H9 (cell line): ENCODE measurements around the gene SLC39A10. TPM values are rescaled to one million over a fixed set of nuclear protein-coding genes. Genes with fewer than 3 reads are reported as not detected.

Experiments
- DNase-seq: peaks from one replicate; pipeline ENCODE4 v3.0.0-alpha.2; 2017
- H2AFZ ChIP-seq: one replicate; pipeline ENCODE4 v1.6.1; 2013; ENCODE audit warnings: mild to moderate bottlenecking, low read length, control low read depth, moderate library complexity
- H2AK5ac ChIP-seq: 2 replicates; pipeline ENCODE4 v1.6.1; 2013; ENCODE audit warnings: low read length, control low read depth, mixed read lengths; ENCODE audit not compliant: insufficient read length
- H2BK120ac ChIP-seq: one replicate; pipeline ENCODE4 v1.6.1; 2013; ENCODE audit warnings: low read depth, mild to moderate bottlenecking, low read length, control low read depth, inconsistent platforms; ENCODE audit not compliant: poor library complexity, severe bottlenecking
- H2BK12ac ChIP-seq: 2 replicates; pipeline ENCODE4 v1.6.1; 2013; ENCODE audit warnings: low read length, control low read depth, mixed read lengths, low read depth; ENCODE audit not compliant: insufficient read length
- H2BK15ac ChIP-seq: 2 replicates; pipeline ENCODE4 v1.6.1; 2013; ENCODE audit warnings: low read depth, low read length, control low read depth
- H2BK20ac ChIP-seq: one replicate; pipeline ENCODE4 v1.6.1; 2013; ENCODE audit warnings: low read depth, mild to moderate bottlenecking, low read length, control low read depth, inconsistent platforms; ENCODE audit not compliant: poor library complexity, severe bottlenecking
- H2BK5ac ChIP-seq: 2 replicates; pipeline ENCODE4 v1.6.1; 2013; ENCODE audit warnings: low read length, control low read depth, mixed read lengths; ENCODE audit not compliant: insufficient read length
- H3K14ac ChIP-seq: 2 replicates; pipeline ENCODE4 v1.6.1; 2013; ENCODE audit warnings: low read length, control low read depth; ENCODE audit not compliant: insufficient read depth
- H3K18ac ChIP-seq: 2 replicates; pipeline ENCODE4 v1.6.1; 2013; ENCODE audit warnings: low read depth, mild to moderate bottlenecking, mixed read lengths, low read length, control low read depth; ENCODE audit not compliant: insufficient read length
- H3K23ac ChIP-seq: 2 replicates; pipeline ENCODE4 v1.6.1; 2013; ENCODE audit warnings: low read length, control low read depth, mixed read lengths, low read depth; ENCODE audit not compliant: insufficient read length
- H3K23me2 ChIP-seq: 2 replicates; pipeline ENCODE4 v1.6.1; 2013; ENCODE audit warnings: low read depth, mild to moderate bottlenecking, mixed read lengths, low read length, control low read depth; ENCODE audit not compliant: insufficient read length, poor library complexity, severe bottlenecking
- H3K27ac ChIP-seq: 2 replicates; pipeline ENCODE4 v1.5.1; 2013; ENCODE audit warnings: low read length, control low read depth, mixed read lengths, low read depth; ENCODE audit not compliant: insufficient read length
- H3K27me3 ChIP-seq: 2 replicates; pipeline ENCODE4 v1.6.1; 2013; ENCODE audit warnings: low read length, control low read depth, inconsistent platforms; ENCODE audit not compliant: insufficient read depth
- H3K4ac ChIP-seq: 2 replicates; pipeline ENCODE4 v1.6.1; 2013; ENCODE audit warnings: low read depth, mild to moderate bottlenecking, control low read depth, inconsistent platforms, low read length, moderate library complexity
- H3K4me1 ChIP-seq: 2 replicates; pipeline ENCODE4 v1.6.1; 2013; ENCODE audit warnings: low read length, control low read depth, inconsistent platforms; ENCODE audit not compliant: insufficient read depth
- H3K4me2 ChIP-seq: 2 replicates; pipeline ENCODE4 v1.6.1; 2013; ENCODE audit warnings: low read length, control low read depth, mixed read lengths; ENCODE audit not compliant: insufficient read length, insufficient read depth
- H3K56ac ChIP-seq: 2 replicates; pipeline ENCODE4 v1.6.1; 2013; ENCODE audit warnings: low read depth, mild to moderate bottlenecking, mixed read lengths, low read length, control low read depth; ENCODE audit not compliant: insufficient read length
- H3K79me1 ChIP-seq: 2 replicates; pipeline ENCODE4 v1.6.1; 2013; ENCODE audit warnings: low read depth, mild to moderate bottlenecking, moderate library complexity, low read length, control low read depth, inconsistent platforms; ENCODE audit not compliant: insufficient read depth, poor library complexity, severe bottlenecking
- H3K79me2 ChIP-seq: 2 replicates; pipeline ENCODE4 v1.6.1; 2013; ENCODE audit warnings: low read length, control low read depth, inconsistent platforms; ENCODE audit not compliant: insufficient read depth
- H3K9ac ChIP-seq: 2 replicates; pipeline ENCODE4 v1.6.1; 2013; ENCODE audit warnings: low read length, control low read depth, mixed read lengths; ENCODE audit not compliant: insufficient read length; ENCODE audit errors: extremely low read depth
- H3K9me3 ChIP-seq: one replicate; pipeline ENCODE4 v1.6.1; 2013; ENCODE audit warnings: low read depth, low read length, inconsistent platforms; ENCODE audit not compliant: control insufficient read depth
- H3T11ph ChIP-seq: one replicate; pipeline ENCODE4 v1.6.1; 2013; ENCODE audit warnings: mild to moderate bottlenecking, low read length, control low read depth, inconsistent platforms
- H4K20me1 ChIP-seq: one replicate; pipeline ENCODE4 v1.6.1; 2013; ENCODE audit not compliant: control insufficient read depth, insufficient read length, insufficient read depth
- H4K5ac ChIP-seq: 2 replicates; pipeline ENCODE4 v1.6.1; 2013; ENCODE audit warnings: low read depth, mild to moderate bottlenecking, mixed read lengths, low read length, control low read depth; ENCODE audit not compliant: insufficient read length
- H4K8ac ChIP-seq: replicated peaks from 2 replicates; pipeline ENCODE4 v1.6.1; 2013; ENCODE audit warnings: low read length, control low read depth, mixed read lengths, low read depth; ENCODE audit not compliant: insufficient read length
- H4K91ac ChIP-seq: 2 replicates; pipeline ENCODE4 v1.6.1; 2013; ENCODE audit warnings: low read depth, mild to moderate bottlenecking, moderate library complexity, mixed read lengths, low read length, control low read depth; ENCODE audit not compliant: insufficient read length
- H3K27ac Mint-ChIP-seq, 3 experiments: 2 replicates in 2 of 3; 3 replicates in 1 of 3; pipeline ENCODE4 v1.8.0; 2020 to 2021; ENCODE audit warnings: mixed read lengths in 3 of 3, mild to moderate bottlenecking in 1 of 3, moderate library complexity in 1 of 3
- H3K27me3 Mint-ChIP-seq: 2 replicates; pipeline ENCODE4 v1.8.0; 2021; ENCODE audit warnings: low read depth, mild to moderate bottlenecking, moderate library complexity, mixed read lengths
- H3K36me3 Mint-ChIP-seq, 3 experiments: 2 replicates in 2 of 3; 3 replicates in 1 of 3; pipeline ENCODE4 v1.8.0; 2020 to 2021; ENCODE audit warnings: low read depth in 3 of 3, mixed read lengths in 3 of 3; ENCODE audit not compliant: insufficient read depth in 1 of 3
- H3K4me1 Mint-ChIP-seq, 2 experiments: 2 replicates each; pipeline ENCODE4 v1.8.0; 2020; ENCODE audit warnings: mixed read lengths in 2 of 2
- H3K4me3 Mint-ChIP-seq, 2 experiments: 2 replicates in 1 of 2; 3 replicates in 1 of 2; pipeline ENCODE4 v1.8.0; 2020 to 2021; ENCODE audit warnings: mild to moderate bottlenecking in 2 of 2, mixed read lengths in 2 of 2, moderate library complexity in 1 of 2
- H3K9me3 Mint-ChIP-seq, 2 experiments: 2 replicates in 1 of 2; 3 replicates in 1 of 2; pipeline ENCODE4 v1.8.0; 2020; ENCODE audit warnings: mild to moderate bottlenecking in 2 of 2, mixed read lengths in 2 of 2, moderate library complexity in 1 of 2
- WGBS: extraction: QIAGEN DNeasy Blood & Tissue Kit; methylation state at CpG from one replicate; pipeline ENCODE4 v1.1.7; 2013; ENCODE audit warnings: missing lambda C conversion rate, low lambda C conversion rate, mixed read lengths; ENCODE audit not compliant: insufficient read length; ENCODE audit errors: extremely low coverage; 5-methylcytosine and 5-hydroxymethylcytosine counted together
- total RNA-seq: library from RNA; stranded (reverse); gene quantifications from 2 replicates; pipeline ENCODE4 v1.2.1, GENCODE V29; 2021
- TF ChIP-seq, protein P1 (sequence below): fragments of 200-600 bp; sonication (generic); conservative IDR thresholded peaks from 3 replicates; pipeline ENCODE4 v1.8.0; 2021; ENCODE audit warnings: antibody characterized with exemption, mild to moderate bottlenecking

SLC39A10 gene
- total RNA-seq, 1 experiment from 2014 or later = 161 TPM

- H3K9me3 ChIP-seq = no peaks in the 10 kb centered on the region
- no peak overlapping the region for H3K23ac ChIP-seq
- H3K4me1 ChIP-seq = peaks cover 6% of the 10 kb centered on the region
- H3K36me3 Mint-ChIP-seq = peaks cover 4 to 10% (median 8%) of the 10 kb centered on the region in 3 experiments; a peak in 6 of 7 replicates
- H3K4me1 Mint-ChIP-seq = peaks cover 6% of the 10 kb centered on the region in 2 experiments
- no peak overlapping the region for H3K14ac ChIP-seq
- no peak overlapping the region for H4K8ac ChIP-seq
- WGBS = no CpG with 5 or more reads among the region's 3 CpGs
- H3K27me3 Mint-ChIP-seq = no peaks in the 10 kb centered on the region
- H3T11ph ChIP-seq = no peak overlapping the region
- H3K18ac ChIP-seq = no peak overlapping the region
- H3K23me2 ChIP-seq = no peaks in the 10 kb centered on the region
- H3K4me3 Mint-ChIP-seq = no peak overlapping the region
- no peak overlapping the region for H4K5ac ChIP-seq
- peaks cover 0 to 5% of the 10 kb centered on the region in 2 experiments; a peak in 3 of 5 replicates for H3K9me3 Mint-ChIP-seq
- no peak overlapping the region for H3K27ac Mint-ChIP-seq
- no peaks in the 10 kb centered on the region; the same call in 1 of the 2 replicates for H3K79me2 ChIP-seq
- H2BK20ac ChIP-seq = no peak overlapping the region
- H3K9ac ChIP-seq = no peak overlapping the region
- no peak overlapping the region for H3K56ac ChIP-seq
- DNase-seq = no peak
- no peak overlapping the region for H3K27ac ChIP-seq
- no peak overlapping the region for H2BK15ac ChIP-seq
- no peak overlapping the region for H3K4me2 ChIP-seq
- no peak overlapping the region for H2AFZ ChIP-seq
- H4K91ac ChIP-seq = no peak overlapping the region
- H3K79me1 ChIP-seq = no peaks in the 10 kb centered on the region
- no peaks in the 10 kb centered on the region for H4K20me1 ChIP-seq
- no peak overlapping the region for H2AK5ac ChIP-seq
- no peak overlapping the region for H2BK120ac ChIP-seq
- no peak overlapping the region for H3K4ac ChIP-seq
- no peak overlapping the region for H2BK5ac ChIP-seq
- no peaks in the 10 kb centered on the region for H3K27me3 ChIP-seq
- TF ChIP-seq, protein P1, sequence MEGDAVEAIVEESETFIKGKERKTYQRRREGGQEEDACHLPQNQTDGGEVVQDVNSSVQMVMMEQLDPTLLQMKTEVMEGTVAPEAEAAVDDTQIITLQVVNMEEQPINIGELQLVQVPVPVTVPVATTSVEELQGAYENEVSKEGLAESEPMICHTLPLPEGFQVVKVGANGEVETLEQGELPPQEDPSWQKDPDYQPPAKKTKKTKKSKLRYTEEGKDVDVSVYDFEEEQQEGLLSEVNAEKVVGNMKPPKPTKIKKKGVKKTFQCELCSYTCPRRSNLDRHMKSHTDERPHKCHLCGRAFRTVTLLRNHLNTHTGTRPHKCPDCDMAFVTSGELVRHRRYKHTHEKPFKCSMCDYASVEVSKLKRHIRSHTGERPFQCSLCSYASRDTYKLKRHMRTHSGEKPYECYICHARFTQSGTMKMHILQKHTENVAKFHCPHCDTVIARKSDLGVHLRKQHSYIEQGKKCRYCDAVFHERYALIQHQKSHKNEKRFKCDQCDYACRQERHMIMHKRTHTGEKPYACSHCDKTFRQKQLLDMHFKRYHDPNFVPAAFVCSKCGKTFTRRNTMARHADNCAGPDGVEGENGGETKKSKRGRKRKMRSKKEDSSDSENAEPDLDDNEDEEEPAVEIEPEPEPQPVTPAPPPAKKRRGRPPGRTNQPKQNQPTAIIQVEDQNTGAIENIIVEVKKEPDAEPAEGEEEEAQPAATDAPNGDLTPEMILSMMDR = no peak
- no peak overlapping the region for H2BK12ac ChIP-seq
Observed at GRCh38 chr2:195633974-195634373, 23.1 kb upstream of the SLC39A10 start.
